Stomach smooth muscle (tissue), 2 donors: Measurements from ENCODE around the gene PTPRN2.

Source experiments
- H3K27ac ChIP-seq: one replicate; pipeline ENCODE4 v1.7.0; 2013; ENCODE audit warnings: mild to moderate bottlenecking, low read length, inconsistent platforms
- H3K27me3 ChIP-seq, 2 donors: one replicate each; pipeline ENCODE4 v1.7.0; 2013; ENCODE audit warnings: low read length in 2 of 2; ENCODE audit not compliant: insufficient read depth in 2 of 2, control insufficient read depth in 1 of 2
- H3K36me3 ChIP-seq, 2 donors: one replicate each; pipeline ENCODE4 v1.7.0; 2013; ENCODE audit warnings: low read length in 2 of 2; ENCODE audit not compliant: control insufficient read depth in 2 of 2, insufficient read depth in 2 of 2
- H3K4me1 ChIP-seq: one replicate; pipeline ENCODE4 v1.7.0; 2013; ENCODE audit warnings: low read length; ENCODE audit not compliant: control insufficient read depth, insufficient read depth
- H3K4me3 ChIP-seq, 2 donors: one replicate each; pipeline ENCODE4 v1.7.0; 2013; ENCODE audit warnings: low read length in 2 of 2
- H3K9ac ChIP-seq, 2 donors: one replicate each; pipeline ENCODE4 v1.7.0; 2013; ENCODE audit warnings: low read length in 2 of 2, mild to moderate bottlenecking in 1 of 2
- H3K9me3 ChIP-seq, 2 donors: one replicate each; pipeline ENCODE4 v1.7.0; 2013; ENCODE audit warnings: low read length in 2 of 2; ENCODE audit not compliant: control insufficient read depth in 2 of 2
- donor health status: healthy.
- donor health status: Pancreatic carcinoma.

The PTPRN2 gene

DNA sequence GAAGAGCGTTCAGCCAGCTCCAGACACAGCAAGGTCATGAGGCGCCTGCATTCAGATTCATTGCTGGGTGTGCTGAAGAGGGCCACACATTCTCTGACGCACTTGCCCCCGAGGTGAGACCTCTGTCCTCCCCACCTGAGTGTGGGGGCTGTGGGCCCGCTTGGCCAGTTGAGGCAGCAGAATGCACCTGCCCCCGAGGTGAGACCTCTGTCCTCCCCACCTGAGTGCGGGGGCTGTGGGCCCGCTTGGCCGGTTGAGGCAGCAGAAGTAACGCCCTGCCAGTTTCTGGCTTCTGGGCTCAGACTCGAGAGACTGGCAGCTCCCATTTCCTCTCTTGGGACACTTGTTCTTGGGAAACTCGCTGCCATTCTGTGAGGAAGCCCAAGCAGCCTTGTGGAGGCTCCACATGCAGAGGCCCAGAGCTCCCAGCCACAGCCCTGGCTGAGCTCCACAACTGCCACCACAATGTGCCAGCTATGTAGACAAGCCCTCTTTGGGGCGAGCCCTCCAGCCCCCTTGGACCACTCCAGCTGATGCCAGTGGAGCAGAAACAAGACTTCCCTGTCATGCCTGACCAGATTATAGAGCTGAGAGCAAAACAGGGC, 816.8 kb downstream of the PTPRN2 start:
- H3K4me3 ChIP-seq: no peak overlapping the region
- no peak overlapping the region for H3K9ac ChIP-seq
- H3K27me3 ChIP-seq: peaks cover 2 to 10% of the 10 kb centered on the region in 2 donors
- H3K4me1 ChIP-seq: no peaks in the 10 kb centered on the region
- peaks cover 0 to 26% of the 10 kb centered on the region in 2 donors for H3K9me3 ChIP-seq
- H3K27ac ChIP-seq: no peak overlapping the region
- H3K36me3 ChIP-seq: no peaks in the 10 kb centered on the region

DNA sequence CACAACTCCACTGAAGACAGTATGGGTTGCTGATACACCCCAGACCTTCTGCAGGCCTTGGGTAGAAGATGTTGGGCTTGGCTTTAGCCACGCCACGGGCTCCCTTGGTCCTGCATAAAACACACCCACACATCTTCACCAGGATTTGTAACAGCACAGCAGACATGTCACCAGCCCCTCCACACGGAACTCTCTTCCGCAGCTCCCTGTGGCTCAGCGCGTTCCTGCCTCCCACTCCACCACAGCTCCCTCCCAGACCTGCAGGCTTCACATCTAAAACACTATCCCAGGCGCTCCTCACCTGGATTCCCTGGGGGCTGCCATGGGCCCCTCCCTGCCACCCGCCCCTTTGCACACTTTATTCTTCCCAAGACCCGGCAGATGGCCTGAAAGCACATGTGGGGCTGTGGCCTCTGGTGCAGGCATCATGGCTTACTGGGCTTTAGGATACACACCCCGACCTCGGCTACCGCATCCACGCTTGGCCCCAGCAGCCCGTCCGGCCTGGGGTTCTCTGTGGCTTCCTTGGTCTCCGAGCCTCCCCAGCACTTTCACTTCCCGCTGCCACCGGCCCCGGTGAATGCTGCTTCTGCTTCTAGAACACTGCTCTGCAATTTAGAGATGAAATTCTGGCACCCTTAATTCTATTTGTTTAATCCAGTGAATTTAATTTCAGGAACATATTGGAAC, 818.0 kb downstream of the PTPRN2 start:
- Histone ChIP-seq H3K4me1 (no peaks in the 10 kb centered on the region), H3K27ac (no peak overlapping the region), H3K27me3 (peaks cover 2 to 10% of the 10 kb centered on the region in 2 donors), H3K9ac (no peak overlapping the region), H3K36me3 (no peaks in the 10 kb centered on the region), H3K9me3 (peaks cover 5 to 28% of the 10 kb centered on the region in 2 donors), H3K4me3 (no peak overlapping the region)

DNA sequence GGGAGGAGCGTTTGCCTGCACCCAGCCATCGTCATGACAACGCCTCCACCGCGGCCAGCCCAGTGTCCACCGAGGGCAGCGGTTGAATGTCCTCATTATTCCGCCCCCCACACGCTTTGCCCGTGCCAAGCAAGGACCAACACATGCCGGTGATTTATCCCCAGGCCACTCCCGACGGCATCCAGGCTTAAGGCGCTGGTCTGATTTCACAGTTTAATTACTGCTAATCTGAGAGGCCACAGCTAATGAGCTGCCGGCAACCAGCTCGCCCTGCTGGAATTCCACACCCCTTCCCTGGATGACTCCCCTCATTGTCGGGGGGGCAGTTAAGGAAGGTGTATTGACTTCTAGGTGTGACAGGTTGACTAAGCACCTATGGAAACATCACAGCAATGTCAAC, 818.5 kb downstream of the PTPRN2 start:
- no peaks in the 10 kb centered on the region for H3K4me1 ChIP-seq
- no peaks in the 10 kb centered on the region for H3K36me3 ChIP-seq
- no peak overlapping the region for H3K4me3 ChIP-seq
- no peak overlapping the region for H3K27ac ChIP-seq
- peaks cover 2 to 10% of the 10 kb centered on the region in 2 donors for H3K27me3 ChIP-seq
- no peak overlapping the region for H3K9ac ChIP-seq
- H3K9me3 ChIP-seq: peaks cover 6 to 28% of the 10 kb centered on the region in 2 donors

DNA sequence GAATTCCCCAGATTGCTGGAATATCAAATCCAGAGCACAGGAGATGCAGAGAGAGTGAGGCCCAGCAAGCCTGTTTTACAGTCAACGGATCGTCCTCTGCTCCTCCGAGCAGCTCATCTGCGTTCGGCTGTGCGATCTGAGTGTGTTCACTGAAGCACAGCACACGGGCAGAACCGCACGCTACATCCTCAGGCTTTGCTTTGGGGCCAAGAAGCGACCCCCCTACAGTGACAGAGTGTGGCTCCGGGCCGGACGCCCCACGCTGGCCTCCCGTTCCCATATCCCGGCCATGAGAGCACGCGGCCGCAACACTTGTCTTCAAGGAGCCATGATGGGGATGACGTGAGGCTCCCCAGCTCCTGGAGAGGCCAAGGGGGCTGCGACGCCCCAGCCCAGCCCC, 819.4 kb downstream of the PTPRN2 start:
- H3K4me3 ChIP-seq: no peak overlapping the region
- H3K9ac ChIP-seq: no peak overlapping the region
- no peak overlapping the region for H3K27ac ChIP-seq
- H3K9me3 ChIP-seq: peaks cover 6 to 27% of the 10 kb centered on the region in 2 donors
- no peaks in the 10 kb centered on the region for H3K4me1 ChIP-seq
- H3K36me3 ChIP-seq: no peaks in the 10 kb centered on the region
- H3K27me3 ChIP-seq: peaks cover 2 to 10% of the 10 kb centered on the region in 2 donors

DNA sequence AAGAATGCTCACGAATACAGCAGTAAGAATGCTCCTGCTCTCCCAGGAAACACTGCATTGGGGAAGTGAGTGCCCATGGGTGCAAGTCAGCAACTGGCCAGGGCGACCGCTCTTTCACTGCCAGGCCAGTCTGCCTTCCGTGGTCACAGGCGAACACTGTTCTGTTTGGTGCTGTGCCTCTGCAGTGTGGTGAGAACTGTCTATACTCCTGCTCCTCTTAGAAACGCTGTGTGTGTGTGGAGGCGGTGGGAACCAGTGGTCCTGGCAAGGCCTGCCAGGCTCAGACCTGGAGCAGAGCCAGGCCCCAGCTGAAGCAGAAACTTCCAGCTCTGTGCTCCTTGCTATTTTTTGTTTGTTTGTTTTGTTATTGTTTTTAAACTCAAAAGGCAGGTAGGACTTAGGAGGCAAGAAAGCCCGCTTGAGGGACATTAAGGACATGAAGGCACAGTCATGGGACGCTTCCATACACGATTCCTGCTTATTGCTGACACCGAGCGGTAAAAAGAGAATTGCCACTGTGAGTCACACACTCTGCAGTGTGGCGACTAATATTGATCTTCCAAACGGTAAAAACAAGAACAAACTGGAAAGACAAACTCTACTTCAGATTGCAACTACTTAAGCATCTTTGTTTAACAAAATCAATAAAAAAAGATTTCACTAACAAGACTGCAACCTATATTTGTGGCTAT, 820.0 kb downstream of the PTPRN2 start:
- Histone ChIP-seq H3K9ac (no peak overlapping the region), H3K9me3 (peaks cover 6 to 24% of the 10 kb centered on the region in 2 donors), H3K27me3 (peaks cover 2 to 10% of the 10 kb centered on the region in 2 donors), H3K4me1 (no peaks in the 10 kb centered on the region), H3K27ac (no peak overlapping the region), H3K36me3 (no peaks in the 10 kb centered on the region), H3K4me3 (no peak overlapping the region)

DNA sequence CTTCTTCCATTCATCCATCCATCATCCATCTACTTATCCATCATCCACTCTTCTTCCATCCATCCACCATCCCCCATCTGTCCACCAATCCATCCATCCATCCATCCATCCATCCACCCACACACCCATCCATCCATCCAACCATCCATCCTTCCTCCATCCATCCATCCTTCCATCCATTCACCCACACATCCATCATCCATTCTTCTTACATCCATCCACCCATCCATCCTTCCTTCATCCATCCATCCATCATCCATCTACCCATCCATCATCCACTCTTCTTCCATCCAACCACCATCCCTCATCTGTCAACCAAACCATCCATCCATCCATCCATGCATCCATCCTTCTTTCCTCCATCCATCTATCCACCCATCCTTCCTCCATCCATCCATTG, 821.5 kb downstream of the PTPRN2 start:
- Histone ChIP-seq H3K9me3 (peaks cover 6 to 21% of the 10 kb centered on the region in 2 donors), H3K9ac (no peak overlapping the region), H3K27me3 (peaks cover 2% of the 10 kb centered on the region in 2 donors), H3K27ac (no peak overlapping the region), H3K4me3 (no peak overlapping the region), H3K4me1 (no peaks in the 10 kb centered on the region), H3K36me3 (no peaks in the 10 kb centered on the region)

DNA sequence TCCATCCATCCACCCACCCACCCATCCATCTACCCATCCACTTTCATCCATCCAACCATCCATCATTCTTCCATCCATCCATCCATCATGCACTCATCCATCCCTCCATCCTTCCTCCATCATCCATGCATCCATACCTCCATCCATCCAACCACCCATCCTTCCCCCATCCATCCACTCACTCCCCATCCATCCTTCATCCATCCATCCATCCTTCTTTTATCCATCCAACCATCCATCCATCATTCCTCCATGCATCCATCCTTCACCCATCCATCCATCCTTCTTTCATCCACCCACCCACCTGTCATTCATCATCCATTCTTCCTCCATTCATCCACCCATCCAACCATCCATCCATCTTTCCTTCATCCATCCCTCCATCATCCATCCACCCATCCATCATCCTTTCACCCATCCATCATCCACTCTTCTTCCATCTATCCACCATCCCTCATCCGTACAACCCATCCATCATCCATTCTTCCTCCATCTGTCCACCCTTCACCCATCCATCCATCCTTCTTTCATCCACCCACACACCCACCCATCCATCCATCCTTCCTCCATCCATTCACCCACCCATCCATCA, 822.6 kb downstream of the PTPRN2 start:
- Histone ChIP-seq H3K36me3 (no peaks in the 10 kb centered on the region), H3K27ac (no peak overlapping the region), H3K4me3 (no peak overlapping the region), H3K4me1 (no peaks in the 10 kb centered on the region), H3K9me3 (peaks cover 6 to 23% of the 10 kb centered on the region in 2 donors), H3K9ac (no peak overlapping the region), H3K27me3 (peaks cover 2% of the 10 kb centered on the region in 2 donors)

DNA sequence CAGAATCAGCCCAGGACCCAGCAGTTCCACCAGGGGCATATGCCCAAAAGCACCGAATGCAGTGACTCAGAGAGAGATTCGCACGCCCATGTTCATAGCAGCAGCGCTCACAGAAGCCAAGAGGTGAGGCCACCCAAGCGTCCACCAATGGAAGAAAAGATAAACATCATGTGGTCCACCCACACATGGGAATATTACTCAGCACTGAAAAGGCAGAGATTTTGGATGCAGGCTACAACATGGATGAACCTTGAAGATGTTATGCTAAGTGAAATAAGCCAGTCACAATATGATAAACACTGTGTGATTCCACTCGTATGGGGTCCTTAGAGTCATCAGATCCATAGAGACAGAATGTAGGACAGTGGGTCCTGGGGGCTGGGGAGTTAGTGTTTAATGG, 823.4 kb downstream of the PTPRN2 start:
- Histone ChIP-seq H3K9ac (no peak overlapping the region), H3K27ac (no peak overlapping the region), H3K4me3 (no peak overlapping the region), H3K36me3 (no peaks in the 10 kb centered on the region), H3K27me3 (no peaks in the 10 kb centered on the region), H3K4me1 (no peaks in the 10 kb centered on the region), H3K9me3 (peaks cover 6 to 23% of the 10 kb centered on the region in 2 donors)

DNA sequence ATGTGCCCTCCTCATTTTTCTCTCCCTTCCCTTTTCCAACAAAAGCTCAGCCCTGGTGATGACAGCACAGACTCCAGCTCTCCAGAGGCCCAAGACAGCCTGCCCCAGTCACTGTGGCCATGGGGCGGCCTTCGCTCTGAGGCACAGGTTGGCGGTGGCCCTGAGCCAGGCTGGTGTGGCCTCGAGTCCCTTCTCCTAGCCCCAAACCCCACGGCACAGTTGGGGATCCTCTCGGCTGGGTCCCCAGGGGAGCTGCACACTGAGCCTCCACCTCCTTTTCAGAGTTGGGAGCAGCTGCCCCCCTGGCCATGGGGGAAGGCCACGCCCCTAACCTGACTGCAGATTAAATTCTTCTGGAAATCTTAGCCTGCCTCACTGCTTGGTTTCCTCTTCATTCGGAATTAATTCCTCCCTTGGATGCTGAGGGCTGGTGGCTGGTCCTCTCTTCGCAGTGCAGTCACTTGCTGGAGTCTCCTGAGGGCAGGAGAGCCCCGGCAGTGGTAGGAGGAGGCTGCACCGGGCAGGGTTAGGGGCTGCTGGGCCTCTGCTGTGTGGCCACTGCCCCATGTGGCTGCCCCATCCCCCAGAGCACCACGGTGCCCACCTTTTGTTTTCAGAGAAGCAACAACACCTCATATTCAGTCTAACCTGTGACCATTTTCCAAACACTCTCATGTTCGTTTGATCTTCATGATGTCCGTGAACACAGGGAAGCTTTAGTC, 824.2 kb downstream of the PTPRN2 start:
- no peaks in the 10 kb centered on the region for H3K27me3 ChIP-seq
- no peaks in the 10 kb centered on the region for H3K4me1 ChIP-seq
- H3K9me3 ChIP-seq: peaks cover 6 to 23% of the 10 kb centered on the region in 2 donors
- H3K9ac ChIP-seq: no peak overlapping the region
- no peak overlapping the region for H3K4me3 ChIP-seq
- H3K36me3 ChIP-seq: no peaks in the 10 kb centered on the region
- H3K27ac ChIP-seq: no peak overlapping the region

DNA sequence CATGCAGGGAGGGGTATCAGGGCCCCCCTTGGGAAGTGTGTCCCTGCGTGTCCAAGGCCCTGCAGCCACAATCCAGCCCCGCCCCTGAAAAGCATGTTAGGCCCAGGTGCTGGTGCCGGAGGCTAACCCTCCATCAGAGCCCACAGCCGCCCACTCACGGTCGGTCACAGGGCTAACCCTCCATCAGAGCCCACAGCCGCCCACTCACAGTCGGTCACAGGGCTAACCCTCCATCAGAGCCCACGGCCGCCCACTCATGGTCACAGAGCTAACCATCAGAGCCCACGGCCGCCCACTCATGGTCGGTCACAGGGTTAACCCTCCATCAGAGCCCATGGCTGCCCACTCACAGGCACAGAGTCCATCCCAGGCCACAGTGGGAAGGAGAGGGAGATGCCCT, 824.8 kb downstream of the PTPRN2 start:
- Histone ChIP-seq H3K4me3 (no peak overlapping the region), H3K36me3 (no peaks in the 10 kb centered on the region), H3K9me3 (peaks cover 6 to 23% of the 10 kb centered on the region in 2 donors), H3K27me3 (no peaks in the 10 kb centered on the region), H3K4me1 (no peaks in the 10 kb centered on the region), H3K9ac (no peak overlapping the region), H3K27ac (no peak overlapping the region)
